Keratinocyte (primary cell): Measurements from ENCODE around the gene BEGAIN. TPM values are rescaled to one million over a fixed set of nuclear protein-coding genes. Genes with fewer than 3 reads are reported as not detected.

Experiments used
- DNase-seq: peaks from one replicate; pipeline ENCODE4 v3.0.0-alpha.2; 2011; ENCODE audit warnings: low read depth, missing footprints, low spot score
- FAIRE-seq: peaks from 2 replicates; lab custom pipeline; 2011; peaks lifted over from hg19 to GRCh38; lab: Jason Lieb, UNC
- H2AFZ ChIP-seq: 2 replicates; pipeline ENCODE4 v1.6.0; 2012; ENCODE audit warnings: low read length, control low read depth, inconsistent platforms; ENCODE audit not compliant: control insufficient read depth
- H3K27ac ChIP-seq: 2 replicates; pipeline ENCODE4 v1.5.1; 2011; ENCODE audit warnings: low read length; ENCODE audit not compliant: control insufficient read depth, insufficient read depth
- H3K27me3 ChIP-seq: 3 replicates; pipeline ENCODE4 v1.6.0; 2011; ENCODE audit warnings: low read length; ENCODE audit not compliant: control insufficient read depth, insufficient read depth; ENCODE audit errors: extremely low read depth
- H3K36me3 ChIP-seq, 2 experiments: 2 replicates in 1 of 2; 3 replicates in 1 of 2; pipeline ENCODE4 v1.5.1; 2011; ENCODE audit warnings: low read length in 2 of 2, mild to moderate bottlenecking in 1 of 2; ENCODE audit not compliant: control insufficient read depth in 2 of 2, insufficient read depth in 2 of 2; ENCODE audit errors: extremely low read depth in 1 of 2
- H3K4me1 ChIP-seq: 3 replicates; pipeline ENCODE4 v1.5.1; 2011; ENCODE audit warnings: low read length; ENCODE audit not compliant: control insufficient read depth, insufficient read depth; ENCODE audit errors: extremely low read depth
- H3K4me2 ChIP-seq: 3 replicates; pipeline ENCODE4 v1.6.0; 2011; ENCODE audit warnings: low read depth, low read length; ENCODE audit not compliant: control insufficient read depth, insufficient read depth; ENCODE audit errors: extremely low read depth
- H3K4me3 ChIP-seq, 3 experiments: fragments of 200-600 bp in 1 of 3; sonication (generic) in 1 of 3; 2 replicates in 2 of 3; 3 replicates in 1 of 3; pipeline ENCODE4 v1.5.1; 2011 to 2016; ENCODE audit warnings: low read length in 3 of 3, mild to moderate bottlenecking in 3 of 3, control low read depth in 2 of 3, inconsistent platforms in 1 of 3, low read depth in 1 of 3, mixed read lengths in 1 of 3, mixed run types in 1 of 3, moderate library complexity in 1 of 3; ENCODE audit not compliant: control insufficient read depth in 2 of 3, insufficient read depth in 2 of 3; ENCODE audit errors: extremely low read depth in 1 of 3
- H3K79me2 ChIP-seq: 2 replicates; pipeline ENCODE4 v1.6.0; 2012; ENCODE audit warnings: low read length; ENCODE audit not compliant: control insufficient read depth, insufficient read depth
- H3K9ac ChIP-seq: 3 replicates; pipeline ENCODE4 v1.6.0; 2011; ENCODE audit warnings: low read length; ENCODE audit not compliant: control insufficient read depth, insufficient read depth; ENCODE audit errors: extremely low read depth
- H3K9me1 ChIP-seq: 3 replicates; pipeline ENCODE4 v1.6.0; 2011; ENCODE audit warnings: low read length; ENCODE audit not compliant: control insufficient read depth, insufficient read depth; ENCODE audit errors: extremely low read depth
- H3K9me3 ChIP-seq: 2 replicates; pipeline ENCODE4 v1.5.1; 2012; ENCODE audit warnings: low read depth, low read length; ENCODE audit not compliant: control insufficient read depth
- H4K20me1 ChIP-seq: 3 replicates; pipeline ENCODE4 v1.6.0; 2011; ENCODE audit warnings: low read length; ENCODE audit not compliant: control insufficient read depth, insufficient read depth; ENCODE audit errors: extremely low read depth
- CTCF ChIP-seq, 3 experiments: IDR thresholded peaks in 1 of 3; conservative IDR thresholded peaks in 1 of 3; optimal IDR thresholded peaks in 1 of 3; 2 replicates in 2 of 3; 3 replicates in 1 of 3; pipeline versions ENCODE3 to v1.5.1; 2011; ENCODE audit warnings: low read length in 3 of 3, mild to moderate bottlenecking in 3 of 3, moderate library complexity in 2 of 3, control low read depth in 1 of 3, inconsistent platforms in 1 of 3; ENCODE audit not compliant: insufficient read depth in 2 of 3; ENCODE audit errors: extremely low read depth in 1 of 3
- EZH2 ChIP-seq: IDR thresholded peaks from one replicate; pipeline ENCODE4 v1.6.1; 2012; ENCODE audit warnings: inconsistent platforms, mild to moderate bottlenecking, low read length, moderate library complexity
- dilution Hi-C: fragments of 300-500 bp; cut with MboI; formaldehyde crosslinking; loops from one replicate; pipeline ENCODE4 v1.7.0; 2020; ENCODE audit warnings: low sequenced_read_pairs; ENCODE audit not compliant: extremely low pct_ligation_motif_present
- polyA plus RNA-seq, 5 experiments: library from polyadenylated mRNA; depleted of rRNA in 3 of 5; stranded (reverse) in 3 of 5; stranded (forward) in 1 of 5; unstranded in 1 of 5; fragments of >200 nt; gene quantifications; 1 replicate in 1 of 5; 2 replicates in 3 of 5; 3 replicates in 1 of 5; pipeline versions ENCODE4 v1.2.1 to v1.2.3, GENCODE V29; 2011 to 2012; ENCODE audit warnings: missing spikeins in 2 of 5, low read depth in 1 of 5, low replicate concordance in 1 of 5

BEGAIN gene
- polyA plus RNA-seq, 1 donor (not counting 4 experiments of a cell fraction or from before 2014, with no cell fraction given): 0.25 TPM

GRCh38 chr14:100628225-100628624 lies 41.0 kb upstream of the BEGAIN start:
- Histone ChIP-seq H3K4me2 (no peak overlapping the region), H3K36me3 (no peaks in the 10 kb centered on the region), H4K20me1 (no peaks in the 10 kb centered on the region), H3K27ac (no peak overlapping the region), H3K4me1 (no peaks in the 10 kb centered on the region), H3K9me3 (no peaks in the 10 kb centered on the region), H3K9me1 (no peaks in the 10 kb centered on the region), H3K79me2 (no peaks in the 10 kb centered on the region), H3K27me3 (peaks cover 9% of the 10 kb centered on the region), H2AFZ (no peak overlapping the region), H3K4me3 (no peak overlapping the region), H3K9ac (no peak overlapping the region)
- TF ChIP-seq EZH2 (no peak), CTCF (optimal IDR thresholded peaks at IDR 0.05 in 1 of 3, IDR thresholded peaks at IDR 0.05 in 1 of 3, conservative IDR thresholded peaks at IDR 0.05 in 1 of 3; ENCODE audit: extremely low read depth in 1 of 3, insufficient read depth in 2 of 3, low read length in 3 of 3) (no peak)
- DNase-seq (no peak), FAIRE-seq (no peak)
- dilution Hi-C loops: no loop called here

GRCh38 chr14:100626614-100627013 lies 39.4 kb upstream of the BEGAIN start:
- Histone ChIP-seq H3K9me3 (no peaks in the 10 kb centered on the region), H3K36me3 (no peaks in the 10 kb centered on the region), H4K20me1 (no peaks in the 10 kb centered on the region), H3K27me3 (peaks cover 9% of the 10 kb centered on the region), H3K27ac (no peak overlapping the region), H3K4me1 (peaks cover 8% of the 10 kb centered on the region), H3K79me2 (no peaks in the 10 kb centered on the region), H3K9me1 (no peaks in the 10 kb centered on the region), H3K9ac (no peak overlapping the region), H3K4me3 (no peak overlapping the region), H2AFZ (no peak overlapping the region), H3K4me2 (no peak overlapping the region)
- dilution Hi-C loops: no loop called here
- no peak for FAIRE-seq
- TF ChIP-seq CTCF (optimal IDR thresholded peaks at IDR 0.05 in 1 of 3, IDR thresholded peaks at IDR 0.05 in 1 of 3, conservative IDR thresholded peaks at IDR 0.05 in 1 of 3; ENCODE audit: extremely low read depth in 1 of 3, insufficient read depth in 2 of 3, low read length in 3 of 3) (no peak), EZH2 (no peak)
- no peak for DNase-seq
